WERI-Rb-1 (cell line): ENCODE measurements around the gene NLRP2B.
"Not testable (repeated sequence)": the region's sequence is repeated elsewhere in the genome, so short reads cannot be mapped to it uniquely, and the experiment has no call there.

ENCODE experiments used
- DNase-seq: peaks from one replicate; pipeline ENCODE4 v3.0.0-alpha.2; 2020
- H3K27ac ChIP-seq: fragments of 250-450 bp; sonication (Bioruptor Pico); 2 replicates; pipeline ENCODE4 v1.5.1; 2020; ENCODE audit warnings: mild to moderate bottlenecking, moderate library complexity
- H3K27me3 ChIP-seq: fragments of 250-450 bp; sonication (Bioruptor Pico); 2 replicates; pipeline ENCODE4 v1.5.1; 2021; ENCODE audit warnings: mild to moderate bottlenecking, low read depth, moderate library complexity; ENCODE audit not compliant: insufficient read depth, severe bottlenecking
- H3K36me3 ChIP-seq: fragments of 250-450 bp; sonication (Bioruptor Pico); 2 replicates; pipeline ENCODE4 v1.5.1; 2020; ENCODE audit warnings: mild to moderate bottlenecking, moderate library complexity
- H3K4me3 ChIP-seq: 2 replicates; pipeline ENCODE4 v1.5.1; 2011; ENCODE audit warnings: low read depth, mild to moderate bottlenecking, control low read depth, low read length
- H3K9me3 ChIP-seq: fragments of 250-450 bp; sonication (Bioruptor Pico); 2 replicates; pipeline ENCODE4 v1.5.1; 2021; ENCODE audit warnings: mild to moderate bottlenecking, moderate library complexity; ENCODE audit not compliant: severe bottlenecking
- TF ChIP-seq, protein P1 (sequence below): IDR thresholded peaks from 2 replicates; pipeline ENCODE4 v1.5.1; 2011; ENCODE audit warnings: low read depth, mild to moderate bottlenecking, control low read depth, inconsistent platforms, low read length

Gene NLRP2B

DNA sequence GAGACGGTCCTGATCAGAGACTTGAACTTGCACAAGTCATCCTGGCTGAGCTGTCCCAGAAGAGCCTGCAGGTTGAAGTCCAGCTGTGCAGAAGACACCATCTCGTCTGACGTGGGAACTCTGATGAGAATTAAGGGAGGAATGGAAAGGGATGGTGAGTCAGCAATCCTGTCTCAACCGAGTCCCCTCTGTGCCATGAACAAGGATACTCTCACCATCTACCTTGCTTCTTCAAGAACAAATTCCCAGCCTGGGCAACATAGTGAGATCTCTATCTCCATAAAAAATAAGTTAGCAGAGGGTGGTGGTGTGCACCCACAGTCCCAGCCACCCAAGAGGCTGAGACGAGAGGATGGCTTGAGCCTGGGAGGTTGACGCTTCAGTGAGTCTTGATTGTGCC, at the start of gene NLRP2B:
Gene NLRP2B (minus strand): TSS at position 101 of the 400 bp plus-strand sequence.
- peaks cover 50% of the 10 kb centered on the region for H3K27me3 ChIP-seq
- no peaks in the 10 kb centered on the region for H3K36me3 ChIP-seq
- no peak within 1 kb of the TSS for H3K4me3 ChIP-seq
- H3K9me3 ChIP-seq, result no peaks in the 10 kb centered on the region
- TF ChIP-seq, protein P1, sequence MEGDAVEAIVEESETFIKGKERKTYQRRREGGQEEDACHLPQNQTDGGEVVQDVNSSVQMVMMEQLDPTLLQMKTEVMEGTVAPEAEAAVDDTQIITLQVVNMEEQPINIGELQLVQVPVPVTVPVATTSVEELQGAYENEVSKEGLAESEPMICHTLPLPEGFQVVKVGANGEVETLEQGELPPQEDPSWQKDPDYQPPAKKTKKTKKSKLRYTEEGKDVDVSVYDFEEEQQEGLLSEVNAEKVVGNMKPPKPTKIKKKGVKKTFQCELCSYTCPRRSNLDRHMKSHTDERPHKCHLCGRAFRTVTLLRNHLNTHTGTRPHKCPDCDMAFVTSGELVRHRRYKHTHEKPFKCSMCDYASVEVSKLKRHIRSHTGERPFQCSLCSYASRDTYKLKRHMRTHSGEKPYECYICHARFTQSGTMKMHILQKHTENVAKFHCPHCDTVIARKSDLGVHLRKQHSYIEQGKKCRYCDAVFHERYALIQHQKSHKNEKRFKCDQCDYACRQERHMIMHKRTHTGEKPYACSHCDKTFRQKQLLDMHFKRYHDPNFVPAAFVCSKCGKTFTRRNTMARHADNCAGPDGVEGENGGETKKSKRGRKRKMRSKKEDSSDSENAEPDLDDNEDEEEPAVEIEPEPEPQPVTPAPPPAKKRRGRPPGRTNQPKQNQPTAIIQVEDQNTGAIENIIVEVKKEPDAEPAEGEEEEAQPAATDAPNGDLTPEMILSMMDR, result no peak
- DNase-seq, result no peak
- H3K27ac ChIP-seq, result no peak within 1 kb of the TSS

DNA sequence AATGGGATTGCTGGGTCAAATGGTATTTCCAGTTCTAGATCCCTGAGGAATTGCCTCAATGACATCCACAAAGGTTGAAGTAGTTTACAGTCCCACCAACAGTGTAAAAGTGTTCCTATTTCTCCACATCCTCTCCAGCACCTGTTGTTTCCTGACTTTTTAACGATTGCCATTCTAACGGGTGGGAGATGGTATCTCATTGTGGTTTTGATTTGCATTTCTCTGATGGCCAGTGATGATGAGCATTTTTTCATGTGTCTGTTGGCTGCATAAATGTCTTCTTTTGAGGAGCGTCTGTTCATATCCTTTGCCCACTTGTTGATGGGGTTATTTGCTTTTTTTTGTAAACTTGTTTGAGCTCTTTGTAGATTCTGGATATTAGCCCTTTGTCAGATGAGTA, 45.9 kb upstream of the NLRP2B start:
- not testable (repeated sequence) for H3K27ac ChIP-seq, H3K4me3 ChIP-seq, H3K9me3 ChIP-seq, H3K36me3 ChIP-seq, DNase-seq, H3K27me3 ChIP-seq

DNA sequence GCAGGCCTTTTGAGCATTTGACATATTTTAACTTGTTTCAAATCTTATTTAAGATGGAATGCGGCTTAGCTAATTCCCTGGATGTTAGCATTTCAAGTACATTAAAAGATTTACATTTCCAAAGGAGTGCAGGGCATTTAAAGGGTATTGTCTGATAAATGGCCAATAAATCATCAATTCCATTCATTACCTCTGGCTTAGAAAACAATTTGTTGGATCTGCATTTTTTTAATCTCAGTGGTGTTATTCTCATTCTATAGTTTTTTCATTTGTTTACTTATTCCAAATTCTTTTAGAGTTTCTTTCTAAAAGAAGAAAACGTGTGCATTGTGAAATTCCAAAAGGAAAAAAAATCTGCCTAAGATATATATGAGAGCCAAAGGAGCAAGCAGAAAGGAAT, 1.3 kb upstream of the NLRP2B start:
- no peak overlapping the region for H3K4me3 ChIP-seq
- H3K9me3 ChIP-seq, result no peaks in the 10 kb centered on the region
- peaks cover 42% of the 10 kb centered on the region for H3K27me3 ChIP-seq
- H3K27ac ChIP-seq, result no peak overlapping the region
- DNase-seq, result no peak
- TF ChIP-seq, protein P1, result no peak
- no peaks in the 10 kb centered on the region for H3K36me3 ChIP-seq

DNA sequence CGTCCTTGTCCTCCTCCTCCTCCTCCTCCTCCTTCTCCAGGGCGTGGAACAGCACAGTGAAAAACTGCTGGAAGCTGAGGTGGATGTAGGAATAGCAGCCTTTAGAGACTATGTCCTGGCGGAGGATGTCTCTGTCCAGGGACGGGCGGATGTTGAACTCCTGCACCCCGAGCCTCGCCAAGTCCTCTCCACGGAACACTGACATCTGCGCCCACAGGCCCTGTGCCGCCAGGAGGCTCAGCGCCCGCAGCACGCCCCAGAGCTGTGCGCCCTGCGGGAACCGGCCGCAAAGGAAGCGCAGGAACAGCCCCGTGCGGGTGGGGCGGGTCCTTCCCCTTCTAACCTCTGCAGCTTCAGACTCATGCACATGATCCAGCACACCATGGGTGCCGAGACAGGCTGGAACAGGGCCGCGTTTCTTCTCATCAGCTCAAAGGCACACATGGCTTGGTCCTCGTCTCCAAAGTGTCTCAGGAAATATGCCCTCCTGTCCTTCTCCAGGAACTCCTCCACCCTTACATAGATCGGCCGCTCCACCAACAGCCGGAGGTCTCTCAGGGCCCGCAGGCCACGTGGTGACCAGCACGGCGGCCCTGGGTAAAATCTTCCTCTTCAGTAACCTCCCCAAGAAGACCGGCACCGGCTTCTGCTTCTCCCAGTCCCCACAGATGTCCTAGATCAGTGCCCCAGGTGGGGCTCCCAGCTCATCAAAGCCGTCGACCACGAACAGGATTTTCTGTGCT, 1.2 kb downstream of the NLRP2B start:
- H3K27me3 ChIP-seq, result peaks cover 50% of the 10 kb centered on the region
- H3K36me3 ChIP-seq, result no peaks in the 10 kb centered on the region
- H3K9me3 ChIP-seq, result peaks cover 6% of the 10 kb centered on the region
- H3K4me3 ChIP-seq, result no peak overlapping the region
- TF ChIP-seq, protein P1, result no peak
- no peak overlapping the region for H3K27ac ChIP-seq
- DNase-seq, result no peak

DNA sequence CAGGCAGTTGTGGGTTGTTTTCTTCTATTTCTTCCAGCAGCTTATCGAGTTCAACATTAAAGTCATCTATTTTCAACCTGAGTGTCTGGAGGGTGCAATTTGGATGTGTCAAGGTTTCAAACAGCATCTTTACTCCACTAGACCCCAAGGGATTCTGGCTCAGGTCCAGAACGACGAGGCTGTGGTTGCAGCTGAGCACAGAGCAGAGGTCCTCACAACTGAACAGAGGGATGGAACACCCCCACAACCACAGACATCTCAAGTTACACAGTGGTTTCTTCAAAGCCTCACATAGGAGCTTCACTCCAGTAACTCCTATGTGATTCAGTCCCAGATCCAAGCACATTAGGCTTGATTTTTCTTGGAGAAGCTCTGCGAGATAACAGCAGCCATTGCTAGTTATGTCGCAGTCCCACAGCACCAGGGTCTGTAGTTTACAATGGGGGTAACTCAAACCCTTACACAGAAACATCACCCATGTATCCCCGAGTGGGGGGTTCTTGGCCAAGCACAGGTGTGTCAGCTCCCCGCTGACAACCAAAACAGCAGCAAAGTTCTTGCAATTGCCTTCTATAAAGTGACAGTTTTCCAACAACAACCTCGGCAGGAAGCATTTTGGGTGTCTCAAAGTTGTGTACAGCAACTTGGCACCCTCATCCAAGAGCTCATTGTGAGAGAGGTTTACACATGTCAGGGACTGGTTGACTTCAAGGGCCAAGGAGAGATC, 2.8 kb downstream of the NLRP2B start:
- H3K27me3 ChIP-seq, result peaks cover 52% of the 10 kb centered on the region
- DNase-seq, result no peak
- TF ChIP-seq, protein P1, result no peak
- H3K9me3 ChIP-seq, result peaks cover 7% of the 10 kb centered on the region
- H3K36me3 ChIP-seq, result no peaks in the 10 kb centered on the region
- no peak overlapping the region for H3K27ac ChIP-seq
- no peak overlapping the region for H3K4me3 ChIP-seq

DNA sequence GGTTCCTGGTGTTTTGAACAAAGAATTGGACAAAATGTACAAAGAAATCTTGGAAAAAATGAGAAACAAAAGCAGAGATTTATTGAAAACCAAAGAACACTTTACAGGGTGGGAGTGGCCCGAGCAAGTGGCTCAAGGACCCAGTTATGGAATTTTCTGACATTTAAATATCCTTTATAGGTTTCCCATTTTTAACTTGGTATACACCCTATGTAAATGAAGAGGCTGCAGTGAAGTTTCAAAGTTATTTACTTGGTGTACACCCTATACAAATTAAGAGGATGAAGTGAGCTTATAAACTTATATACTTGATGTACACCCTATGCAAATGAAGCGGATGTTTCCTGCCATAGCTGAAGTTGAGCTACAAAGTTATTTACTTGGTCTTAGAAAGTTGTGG, 4.7 kb downstream of the NLRP2B start:
- Histone ChIP-seq H3K27me3 (peaks cover 51% of the 10 kb centered on the region), H3K36me3 (no peaks in the 10 kb centered on the region), H3K9me3 (peaks cover 7% of the 10 kb centered on the region), H3K4me3 (no peak overlapping the region), H3K27ac (no peak overlapping the region)
- no peak for DNase-seq
- TF ChIP-seq, protein P1, result no peak
